Neural cell (in vitro differentiated cells): ENCODE data around the gene CYP26A1.

Source experiments
- CTCF ChIP-seq: fragments of 450-650 bp; IDR thresholded peaks from 2 replicates; pipeline ENCODE4 v1.5.1; 2014; ENCODE audit warnings: antibody characterized with exemption, mild to moderate bottlenecking, moderate library complexity; ENCODE audit not compliant: poor library complexity, severe bottlenecking
- EZH2 ChIP-seq: fragments of 200-600, 300-800 bp; shearing (Covaris generic), sonication (generic); IDR thresholded peaks from 2 replicates; pipeline ENCODE4 v1.6.1; 2014; ENCODE audit warnings: antibody characterized with exemption, low read length, borderline replicate concordance, mild to moderate bottlenecking; ENCODE audit not compliant: insufficient read depth, poor library complexity, severe bottlenecking
- POLR2AphosphoS5 ChIP-seq: IDR thresholded peaks from 2 replicates; pipeline ENCODE4 v1.6.1; 2012
- RAD21 ChIP-seq: fragments of 450-650 bp; conservative IDR thresholded peaks from 2 replicates; pipeline ENCODE4 v1.6.1; 2014; ENCODE audit warnings: antibody characterized with exemption, mild to moderate bottlenecking, moderate library complexity
- REST ChIP-seq: IDR thresholded peaks from 2 replicates; pipeline ENCODE4 v1.6.1; 2012; ENCODE audit warnings: borderline replicate concordance
- TAF1 ChIP-seq: IDR thresholded peaks from 2 replicates; pipeline ENCODE4 v1.6.1; 2012; ENCODE audit warnings: low read depth

DNA sequence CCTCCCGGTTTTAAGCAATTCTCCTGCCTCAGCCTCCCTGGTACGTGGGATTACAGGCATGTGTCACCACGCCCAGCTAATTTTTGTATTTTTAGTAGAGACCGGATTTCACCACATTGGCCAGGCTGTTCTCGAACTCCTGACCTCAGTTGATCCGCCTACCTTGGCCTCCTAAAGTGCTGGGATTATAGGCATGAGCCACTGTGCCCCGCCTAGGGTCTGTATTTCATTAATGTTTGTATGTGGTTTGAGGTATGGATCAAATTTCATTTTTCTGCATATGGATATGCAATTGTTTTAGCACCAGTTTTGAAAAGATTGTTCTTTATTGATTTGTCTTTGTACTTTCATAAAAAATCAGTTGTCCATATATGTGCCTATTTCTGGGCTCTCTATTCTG is 26.0 kb downstream of the CYP26A1 start:
- TF ChIP-seq CTCF (no peak), TAF1 (no peak), EZH2 (no peak), RAD21 (no peak), POLR2AphosphoS5 (no peak), REST (no peak)
